Epithelial cell of umbilical artery (primary cell): ENCODE results near the gene MED19. TPM values are rescaled to one million over a fixed set of nuclear protein-coding genes. Genes with fewer than 3 reads are reported as not detected.

Experiments used
- total RNA-seq: library from RNA; depleted of rRNA; stranded (reverse); fragments of >200 nt; gene quantifications from 2 replicates; pipeline ENCODE4 v1.2.3, GENCODE V29; 2014

The MED19 gene, protein sequence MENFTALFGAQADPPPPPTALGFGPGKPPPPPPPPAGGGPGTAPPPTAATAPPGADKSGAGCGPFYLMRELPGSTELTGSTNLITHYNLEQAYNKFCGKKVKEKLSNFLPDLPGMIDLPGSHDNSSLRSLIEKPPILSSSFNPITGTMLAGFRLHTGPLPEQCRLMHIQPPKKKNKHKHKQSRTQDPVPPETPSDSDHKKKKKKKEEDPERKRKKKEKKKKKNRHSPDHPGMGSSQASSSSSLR
- 19.5 and 19.8 TPM in 2 replicates for total RNA-seq

DNA sequence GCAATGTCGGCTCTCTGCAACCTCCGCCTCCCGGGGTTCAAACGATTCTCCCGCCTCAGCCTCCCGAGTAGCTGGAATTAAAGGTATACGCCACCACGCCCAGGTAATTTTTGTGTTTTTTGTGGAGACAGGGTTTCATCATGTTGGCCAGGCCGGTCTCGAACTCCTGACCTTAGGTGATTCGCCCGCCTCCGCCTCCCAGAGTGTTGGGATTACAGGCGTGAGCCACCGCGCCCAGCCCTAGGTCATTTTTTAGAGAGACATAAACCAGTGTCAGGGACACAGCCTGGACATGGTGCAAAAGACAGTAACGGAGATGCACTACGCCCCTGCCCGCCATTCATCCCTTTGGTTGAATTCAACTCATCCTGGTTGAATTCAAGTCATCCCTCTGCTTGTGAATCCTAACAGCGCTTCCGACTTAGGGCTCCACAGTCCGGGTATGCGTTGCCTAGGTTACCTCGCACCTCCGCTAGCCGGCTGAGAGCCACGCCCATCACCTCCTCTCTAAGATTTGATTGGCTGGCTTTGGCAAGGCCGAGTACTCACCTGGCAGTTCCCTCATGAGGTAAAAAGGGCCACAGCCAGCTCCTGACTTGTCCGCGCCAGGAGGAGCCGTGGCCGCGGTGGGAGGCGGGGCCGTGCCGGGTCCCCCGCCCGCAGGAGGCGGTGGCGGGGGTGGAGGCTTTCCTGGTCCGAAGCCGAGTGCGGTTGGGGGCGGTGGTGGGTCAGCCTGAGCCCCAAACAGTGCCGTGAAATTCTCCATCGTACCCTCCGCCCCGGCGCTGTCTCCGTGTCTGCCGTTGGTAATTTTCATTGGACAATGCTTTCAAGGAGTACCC lies at the start of gene MED19:
MED19 (minus strand) TSS at position 802 of the 842 bp plus-strand sequence; CDS start at position 766, 36 bp downstream.

DNA sequence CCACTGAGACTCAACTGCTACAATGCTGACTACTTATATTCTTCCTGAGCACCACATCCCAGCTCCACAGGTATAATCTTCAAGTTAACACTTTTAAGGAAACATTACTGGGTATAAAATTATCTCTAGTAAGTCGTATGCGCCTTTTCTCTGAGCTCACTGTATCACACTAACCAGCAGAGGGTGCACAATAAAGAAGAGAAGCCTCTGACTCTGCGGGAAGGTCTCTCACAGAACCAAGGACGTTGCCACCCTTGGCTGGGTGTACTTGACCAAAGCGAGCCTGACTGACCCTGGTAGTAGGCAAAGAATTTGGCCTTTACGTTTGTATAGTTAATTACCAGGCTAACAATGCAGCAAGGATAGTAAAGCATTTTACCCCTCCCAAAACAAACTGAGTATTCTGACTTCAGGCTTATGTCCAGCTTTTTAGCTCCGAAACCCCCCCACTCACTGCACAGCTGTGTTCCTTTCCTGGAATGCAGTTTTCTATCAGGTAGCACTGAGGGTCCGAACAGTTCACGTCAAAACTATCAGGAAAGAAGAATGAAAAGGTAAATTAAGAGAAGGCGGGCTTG lies 39.8 kb upstream of the MED19 start, which contains the start of gene BTBD18:
BTBD18 (minus strand) TSS at position 144 of the 578 bp plus-strand sequence. CDS start 631 bp downstream, outside the sequence.

DNA sequence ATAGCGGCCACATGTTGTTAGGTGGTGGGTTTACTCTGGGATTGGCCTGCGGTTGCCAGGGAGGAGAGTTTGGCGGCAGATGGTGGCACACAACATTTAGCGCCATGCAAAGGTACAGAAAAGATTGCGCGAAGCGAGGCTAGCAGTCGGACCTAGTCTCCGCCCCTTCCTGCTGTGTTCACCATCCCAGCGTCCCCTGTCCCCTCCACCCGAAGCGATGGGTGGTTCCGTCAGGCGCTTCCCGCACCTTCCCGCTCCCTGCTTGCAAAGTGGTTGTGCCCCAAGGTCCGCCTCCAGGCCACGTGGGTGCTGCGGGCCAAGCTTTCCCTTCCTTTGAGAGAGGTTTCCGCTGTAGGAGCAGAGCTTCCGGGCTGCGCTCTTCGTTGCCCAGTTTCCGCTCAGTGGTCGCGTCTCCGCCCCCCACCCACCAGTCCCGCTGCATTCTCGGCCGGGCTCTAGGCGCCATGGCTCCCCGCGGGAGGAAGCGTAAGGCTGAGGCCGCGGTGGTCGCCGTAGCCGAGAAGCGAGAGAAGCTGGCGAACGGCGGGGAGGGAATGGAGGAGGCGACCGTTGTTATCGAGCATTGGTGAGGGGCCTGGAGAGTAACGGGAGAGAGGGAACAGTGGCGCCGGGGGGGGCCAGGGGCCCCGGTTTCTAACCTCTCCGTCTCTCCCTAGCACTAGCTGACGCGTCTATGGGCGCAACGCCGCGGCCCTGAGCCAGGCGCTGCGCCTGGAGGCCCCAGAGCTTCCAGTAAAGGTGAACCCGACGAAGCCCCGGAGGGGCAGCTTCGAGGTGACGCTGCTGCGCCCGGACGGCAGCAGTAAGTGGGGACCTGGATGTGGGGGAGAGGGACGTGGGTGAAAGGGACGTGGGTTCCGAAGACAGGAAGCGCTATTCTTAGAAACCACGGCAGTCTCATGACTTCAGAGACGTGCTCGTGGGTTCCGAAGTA lies 29.4 kb upstream of the MED19 start, which contains the start of gene SELENOH:
SELENOH (plus strand) TSS at position 360 of the 955 bp plus-strand sequence; CDS start at position 465, 105 bp downstream.

DNA sequence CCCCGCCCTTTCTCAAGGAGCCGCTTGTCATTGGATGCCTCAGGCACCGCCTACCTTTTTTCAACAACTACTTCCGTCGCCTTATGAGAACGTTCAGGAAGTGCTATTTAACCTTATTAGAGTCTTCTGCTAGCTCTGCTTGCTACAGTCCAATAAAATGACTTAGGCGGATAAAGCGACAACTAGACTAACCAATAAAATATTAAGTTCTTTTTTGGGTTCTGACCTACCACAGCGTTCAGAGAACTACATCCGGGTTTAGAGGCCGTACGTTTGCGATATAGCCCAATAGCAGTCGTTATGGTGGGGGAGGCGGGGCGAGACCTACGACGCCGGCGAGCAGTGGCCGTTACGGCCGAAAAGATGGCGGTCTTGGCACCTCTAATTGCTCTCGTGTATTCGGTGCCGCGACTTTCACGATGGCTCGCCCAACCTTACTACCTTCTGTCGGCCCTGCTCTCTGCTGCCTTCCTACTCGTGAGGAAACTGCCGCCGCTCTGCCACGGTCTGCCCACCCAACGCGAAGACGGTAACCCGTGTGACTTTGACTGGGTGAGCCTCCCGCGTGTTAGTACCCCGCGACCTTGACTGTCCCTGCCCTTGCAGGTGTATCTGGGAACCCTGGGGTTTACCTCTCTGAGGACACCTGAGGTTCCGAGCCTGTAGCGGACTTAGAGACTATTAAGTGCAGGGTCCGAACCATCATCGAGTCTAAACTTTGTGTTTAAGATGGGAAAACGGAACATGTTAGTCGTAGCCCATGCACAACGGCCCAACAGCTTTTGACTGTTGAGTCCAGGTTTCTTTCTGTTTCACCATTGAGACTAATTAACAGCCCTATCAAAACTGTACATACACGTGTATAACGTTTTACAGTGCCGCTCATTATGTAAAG lies 488 bp upstream of the MED19 start, which contains the start of gene TMX2:
TMX2 (plus strand) TSS at position 338 of the 895 bp plus-strand sequence; CDS start at position 364, 26 bp downstream.

DNA sequence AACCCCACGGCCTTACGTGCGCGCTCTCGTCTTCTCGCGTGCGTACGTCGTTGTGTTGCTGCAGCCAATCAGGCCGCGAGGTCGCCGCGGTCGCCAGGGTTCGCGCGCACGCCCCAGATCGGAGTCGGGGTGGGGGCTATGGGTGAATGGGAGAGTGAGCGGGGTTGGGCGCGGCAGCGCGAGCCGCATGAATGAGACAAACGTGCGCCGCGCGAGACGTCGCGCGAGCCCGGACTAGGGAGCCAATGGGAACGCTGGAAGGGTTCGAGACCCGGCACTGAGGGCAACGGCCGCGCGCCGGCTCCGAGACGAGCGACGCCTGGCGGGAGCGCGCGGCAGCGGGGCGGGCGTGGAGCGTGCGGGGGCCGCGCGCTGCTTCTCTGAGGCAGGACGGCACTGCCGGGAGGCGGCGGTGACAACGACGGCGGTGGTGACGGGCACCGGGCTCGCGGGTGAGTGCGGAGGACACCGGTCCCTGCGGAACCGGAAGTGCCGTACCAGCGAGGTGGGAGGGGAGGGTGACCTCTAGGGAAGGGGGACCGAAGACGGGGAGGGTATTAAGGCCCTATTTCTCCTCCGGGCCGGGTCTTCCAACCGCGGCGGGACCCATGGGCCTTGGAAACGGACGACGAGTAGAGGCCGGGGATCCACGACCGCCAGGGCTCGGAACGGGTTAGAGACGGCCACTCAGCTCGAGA lies 44.1 kb downstream of the MED19 start, which contains the start of gene ZDHHC5:
ZDHHC5 (plus strand) TSS at position 379 of the 698 bp plus-strand sequence. CDS start 4,977 bp downstream, outside the sequence.

DNA sequence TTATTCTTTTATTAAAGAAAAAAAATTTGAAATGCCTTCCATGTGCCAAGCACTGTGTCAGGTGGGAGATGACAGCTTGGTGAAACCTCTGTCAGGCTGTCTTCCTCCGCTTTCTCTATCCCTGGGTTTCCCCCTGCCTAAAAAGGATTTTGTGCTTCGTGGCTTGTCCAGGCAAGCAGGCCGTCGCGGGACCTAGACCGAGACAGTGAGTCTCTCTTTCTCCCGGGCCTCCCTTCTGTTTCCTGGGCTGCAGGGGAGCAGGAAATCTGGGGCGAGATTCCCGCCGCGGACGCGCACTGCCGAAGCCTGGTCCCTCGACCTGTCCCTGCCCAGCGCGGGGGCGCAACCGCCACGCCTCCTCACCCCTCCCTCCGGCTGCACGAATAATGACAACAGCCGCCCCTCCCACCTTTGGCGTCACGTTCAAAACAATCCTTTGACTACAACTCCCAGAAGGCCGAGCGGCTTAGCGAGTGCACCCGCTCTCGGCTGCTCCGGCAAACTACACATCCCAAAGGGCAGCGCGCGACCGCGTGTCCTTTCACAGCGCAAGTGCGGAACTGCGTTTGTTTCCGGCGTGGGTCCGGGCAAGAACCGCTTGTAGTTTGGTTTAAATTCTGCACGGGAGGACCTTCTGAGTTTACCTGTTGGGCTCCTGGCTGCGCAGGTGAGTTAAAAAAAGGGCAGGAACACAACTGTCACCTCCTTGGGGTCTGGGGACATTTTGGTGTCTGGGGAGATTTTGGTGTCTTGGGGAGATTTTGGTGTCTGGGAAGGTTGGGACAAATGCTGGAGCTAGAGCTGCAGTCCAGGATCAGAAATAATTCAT lies 54.6 kb downstream of the MED19 start, which contains the start of gene CLP1:
CLP1 (plus strand) TSS at position 569 of the 829 bp plus-strand sequence. CDS start 1,715 bp downstream, outside the sequence.

Other genes with a start within 250 kb of the MED19 start
- gene SLC43A1, start 196.5 kb downstream of the MED19 start, total RNA-seq, result 13.6 and 17.2 TPM in 2 replicates
- gene TIMM10, start 181.5 kb downstream of the MED19 start, total RNA-seq, result 65.0 and 81.3 TPM in 2 replicates
- not detected in 2 replicates for gene SMTNL1, start 174.6 kb downstream of the MED19 start, total RNA-seq
- 17.9 and 76.9 TPM in 2 replicates for gene UBE2L6, start 144.5 kb downstream of the MED19 start, total RNA-seq
- gene SERPING1, start 114.5 kb downstream of the MED19 start, total RNA-seq, result under 0.01 and 0.46 TPM in 2 replicates
- under 0.01 TPM in 1 of 2 replicates, not detected in the other for gene YPEL4, start 62.3 kb downstream of the MED19 start, total RNA-seq
- gene CLP1, start 54.5 kb downstream of the MED19 start, total RNA-seq, result 28.3 and 31.5 TPM in 2 replicates
- 24.7 and 33.3 TPM in 2 replicates for gene ZDHHC5, start 44.1 kb downstream of the MED19 start, total RNA-seq
- gene TMX2, start 378 bp upstream of the MED19 start, total RNA-seq, result 44.2 and 53.6 TPM in 2 replicates
- 106 and 115 TPM in 2 replicates for gene SELENOH, start 29.3 kb upstream of the MED19 start, total RNA-seq
- not detected in 2 replicates for gene BTBD18, start 39.6 kb upstream of the MED19 start, total RNA-seq
- 172 and 178 TPM in 2 replicates for gene CTNND1, start 49.6 kb upstream of the MED19 start, total RNA-seq